Activated naive CD4-positive, alpha-beta T cell treated with anti-CD3 and anti-CD28 coated beads, Interleukin-2, amount 50 U/mL, for 24 hours (primary cell): ENCODE results near the gene TRIO.

Source experiments
- H3K27ac Mint-ChIP-seq: one replicate; pipeline ENCODE4 v1.8.0; 2021; ENCODE audit warnings: mild to moderate bottlenecking, mixed read lengths
- H3K27me3 Mint-ChIP-seq: one replicate; pipeline ENCODE4 v1.8.0; 2021; ENCODE audit warnings: mixed read lengths
- H3K36me3 Mint-ChIP-seq: one replicate; pipeline ENCODE4 v1.8.0; 2021; ENCODE audit warnings: mixed read lengths
- H3K4me1 Mint-ChIP-seq: one replicate; pipeline ENCODE4 v1.8.0; 2021; ENCODE audit warnings: mixed read lengths
- H3K4me3 Mint-ChIP-seq: one replicate; pipeline ENCODE4 v1.8.0; 2021; ENCODE audit warnings: mild to moderate bottlenecking, mixed read lengths
- H3K9me3 Mint-ChIP-seq: one replicate; pipeline ENCODE4 v1.8.0; 2021; ENCODE audit warnings: mixed read lengths

Gene TRIO

DNA sequence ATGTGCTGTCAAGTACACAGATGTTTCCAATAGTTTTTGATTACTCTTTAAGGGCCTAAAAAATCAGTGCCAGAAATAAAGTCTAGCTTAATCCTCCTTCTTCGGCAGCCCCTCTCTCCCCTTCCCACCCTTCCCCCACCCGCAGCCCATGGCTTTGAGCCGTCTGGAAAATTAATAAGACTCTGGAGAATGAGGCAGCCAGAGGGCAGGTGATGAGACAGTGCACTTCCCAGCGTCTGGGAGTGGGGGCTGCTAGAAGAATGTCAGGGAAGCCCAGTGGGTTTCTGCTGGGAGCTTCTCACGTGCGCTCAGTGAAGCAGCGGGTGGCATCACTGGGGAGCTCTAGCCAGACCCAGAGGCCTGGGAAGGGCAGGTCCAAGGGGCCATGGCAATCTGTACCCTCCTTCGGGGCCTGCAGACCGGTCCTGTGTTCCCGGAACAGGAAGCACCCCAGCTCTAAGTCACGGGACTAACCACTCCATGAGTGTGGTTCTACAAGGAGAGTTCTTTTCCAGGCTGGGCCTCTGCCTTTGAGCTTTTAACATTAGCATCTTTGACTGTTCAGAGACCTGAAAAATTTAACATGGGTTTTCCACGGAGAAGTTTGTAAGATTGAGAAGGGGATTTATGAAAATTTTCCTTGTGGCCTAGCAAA, 273.6 kb downstream of the TRIO start:
- Mint-ChIP-seq H3K4me1 (peaks cover 41% of the 10 kb centered on the region), H3K9me3 (no peaks in the 10 kb centered on the region), H3K36me3 (no peaks in the 10 kb centered on the region), H3K27ac (no peak overlapping the region), H3K27me3 (no peaks in the 10 kb centered on the region), H3K4me3 (no peak overlapping the region)

- Mint-ChIP-seq H3K9me3 (no peaks in the 10 kb centered on the region), H3K27me3 (no peaks in the 10 kb centered on the region), H3K4me1 (peaks cover 39% of the 10 kb centered on the region), H3K4me3 (no peak overlapping the region), H3K36me3 (no peaks in the 10 kb centered on the region), H3K27ac (no peak overlapping the region)
Measured at GRCh38 chr5:14417276-14417730, 274.2 kb downstream of the TRIO start.

GRCh38 chr5:14417792-14418765, 274.9 kb downstream of the TRIO start:
- Mint-ChIP-seq H3K27ac (no peak overlapping the region), H3K36me3 (no peaks in the 10 kb centered on the region), H3K9me3 (no peaks in the 10 kb centered on the region), H3K27me3 (no peaks in the 10 kb centered on the region), H3K4me1 (peaks cover 31% of the 10 kb centered on the region), H3K4me3 (no peak overlapping the region)

GRCh38 chr5:14419686-14420085, 276.5 kb downstream of the TRIO start:
- no peaks in the 10 kb centered on the region for H3K36me3 Mint-ChIP-seq
- H3K9me3 Mint-ChIP-seq, result no peaks in the 10 kb centered on the region
- H3K27me3 Mint-ChIP-seq, result no peaks in the 10 kb centered on the region
- peaks cover 15% of the 10 kb centered on the region for H3K4me1 Mint-ChIP-seq
- no peak overlapping the region for H3K27ac Mint-ChIP-seq
- no peak overlapping the region for H3K4me3 Mint-ChIP-seq

DNA sequence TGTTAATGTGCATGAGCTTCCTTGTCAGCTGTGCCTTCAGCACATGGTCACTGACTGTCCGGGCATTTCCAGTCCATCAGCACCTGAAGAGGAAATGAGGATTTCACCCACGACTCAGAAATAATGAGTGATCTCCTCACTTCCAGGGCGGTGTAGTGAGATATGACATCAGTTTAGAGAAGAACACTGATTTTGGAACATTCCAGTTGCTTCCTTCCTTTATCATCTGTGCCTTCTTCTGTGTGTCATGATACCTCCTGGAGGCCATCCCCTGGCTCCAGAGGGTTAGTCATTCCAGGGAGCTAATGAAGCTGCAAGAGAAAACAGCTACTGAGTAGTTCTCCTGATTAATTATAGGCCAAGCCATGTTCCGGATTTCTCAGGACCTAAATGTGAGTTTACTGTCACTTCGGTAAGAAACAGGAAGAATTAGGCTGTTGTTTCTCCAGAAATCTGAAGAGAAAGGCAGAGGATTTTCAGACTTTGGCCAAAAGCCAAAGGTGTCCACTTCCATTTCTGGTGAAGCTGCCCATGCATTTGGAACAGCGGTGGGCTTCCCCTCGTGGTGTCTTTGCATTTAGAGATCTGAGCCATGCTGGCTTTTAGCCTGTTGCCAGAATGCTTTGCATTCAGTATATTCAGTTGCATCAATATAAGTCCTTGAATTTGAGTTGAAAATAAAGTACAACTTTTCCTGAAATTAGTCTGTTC, 277.1 kb downstream of the TRIO start:
- no peak overlapping the region for H3K4me3 Mint-ChIP-seq
- peaks cover 10% of the 10 kb centered on the region for H3K4me1 Mint-ChIP-seq
- H3K27ac Mint-ChIP-seq, result no peak overlapping the region
- no peaks in the 10 kb centered on the region for H3K9me3 Mint-ChIP-seq
- no peaks in the 10 kb centered on the region for H3K27me3 Mint-ChIP-seq
- no peaks in the 10 kb centered on the region for H3K36me3 Mint-ChIP-seq

GRCh38 chr5:14421851-14422250, 278.7 kb downstream of the TRIO start:
- Mint-ChIP-seq H3K36me3 (no peaks in the 10 kb centered on the region), H3K27ac (no peak overlapping the region), H3K27me3 (no peaks in the 10 kb centered on the region), H3K4me1 (no peaks in the 10 kb centered on the region), H3K9me3 (no peaks in the 10 kb centered on the region), H3K4me3 (no peak overlapping the region)

DNA sequence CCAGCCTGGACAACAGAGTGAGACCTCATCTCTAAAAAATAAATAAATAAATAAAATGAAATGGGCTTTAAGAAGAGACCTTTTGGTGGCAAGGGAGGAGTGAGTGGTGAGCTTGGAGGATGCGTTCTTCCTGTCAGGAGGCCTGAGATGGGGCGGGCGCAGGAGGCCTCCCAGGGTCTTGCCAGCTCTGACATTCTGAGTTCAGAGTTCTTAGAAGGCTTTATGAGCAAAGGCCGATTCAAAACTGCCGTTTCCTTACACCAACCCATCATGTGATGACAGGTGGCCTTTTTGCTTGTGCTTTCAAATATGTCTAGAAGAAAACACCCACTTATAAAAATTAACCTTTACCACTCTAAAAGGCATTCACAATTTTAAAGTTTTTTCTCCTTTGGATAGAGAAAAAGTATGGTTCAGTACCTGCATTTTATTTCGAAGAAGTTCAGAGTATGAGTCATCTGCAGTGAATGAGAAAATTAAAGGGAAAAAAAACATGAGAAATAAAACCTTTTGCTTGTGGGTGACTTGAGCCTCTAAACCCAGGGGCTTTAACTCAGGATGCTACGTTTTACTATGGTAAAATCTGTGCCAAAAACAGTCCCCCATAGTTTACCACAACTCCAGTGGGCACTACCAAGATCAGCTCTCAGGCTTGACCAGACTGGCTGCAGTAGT, 281.0 kb downstream of the TRIO start:
- Mint-ChIP-seq H3K9me3 (no peaks in the 10 kb centered on the region), H3K4me3 (no peak overlapping the region), H3K27me3 (no peaks in the 10 kb centered on the region), H3K4me1 (no peaks in the 10 kb centered on the region), H3K36me3 (no peaks in the 10 kb centered on the region), H3K27ac (no peak overlapping the region)

DNA sequence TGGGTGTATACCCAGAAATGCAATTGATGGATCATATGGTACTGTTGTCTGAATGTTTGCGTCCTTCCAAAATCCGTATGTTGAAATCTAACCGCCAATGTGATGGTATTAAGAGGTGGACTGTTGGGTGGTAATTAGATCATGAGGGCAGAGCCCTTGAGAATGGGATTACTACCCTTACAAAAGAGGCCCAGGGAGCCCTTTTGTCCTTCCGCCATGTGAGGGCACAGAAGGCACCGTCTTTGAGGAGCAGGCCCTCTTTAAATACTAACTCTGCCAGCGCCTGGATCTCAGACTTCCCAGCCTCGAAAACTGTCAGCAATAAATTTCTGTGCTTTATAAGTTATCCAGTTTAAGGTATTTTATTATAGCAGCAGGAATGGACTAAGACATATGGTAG, 282.4 kb downstream of the TRIO start:
- H3K36me3 Mint-ChIP-seq, result no peaks in the 10 kb centered on the region
- H3K4me1 Mint-ChIP-seq, result no peaks in the 10 kb centered on the region
- no peak overlapping the region for H3K4me3 Mint-ChIP-seq
- no peaks in the 10 kb centered on the region for H3K27me3 Mint-ChIP-seq
- H3K27ac Mint-ChIP-seq, result no peak overlapping the region
- no peaks in the 10 kb centered on the region for H3K9me3 Mint-ChIP-seq

- Mint-ChIP-seq H3K4me3 (no peak overlapping the region), H3K27me3 (no peaks in the 10 kb centered on the region), H3K4me1 (no peaks in the 10 kb centered on the region), H3K9me3 (no peaks in the 10 kb centered on the region), H3K36me3 (no peaks in the 10 kb centered on the region), H3K27ac (no peak overlapping the region)
Measured at GRCh38 chr5:14426521-14426920, 283.4 kb downstream of the TRIO start.

DNA sequence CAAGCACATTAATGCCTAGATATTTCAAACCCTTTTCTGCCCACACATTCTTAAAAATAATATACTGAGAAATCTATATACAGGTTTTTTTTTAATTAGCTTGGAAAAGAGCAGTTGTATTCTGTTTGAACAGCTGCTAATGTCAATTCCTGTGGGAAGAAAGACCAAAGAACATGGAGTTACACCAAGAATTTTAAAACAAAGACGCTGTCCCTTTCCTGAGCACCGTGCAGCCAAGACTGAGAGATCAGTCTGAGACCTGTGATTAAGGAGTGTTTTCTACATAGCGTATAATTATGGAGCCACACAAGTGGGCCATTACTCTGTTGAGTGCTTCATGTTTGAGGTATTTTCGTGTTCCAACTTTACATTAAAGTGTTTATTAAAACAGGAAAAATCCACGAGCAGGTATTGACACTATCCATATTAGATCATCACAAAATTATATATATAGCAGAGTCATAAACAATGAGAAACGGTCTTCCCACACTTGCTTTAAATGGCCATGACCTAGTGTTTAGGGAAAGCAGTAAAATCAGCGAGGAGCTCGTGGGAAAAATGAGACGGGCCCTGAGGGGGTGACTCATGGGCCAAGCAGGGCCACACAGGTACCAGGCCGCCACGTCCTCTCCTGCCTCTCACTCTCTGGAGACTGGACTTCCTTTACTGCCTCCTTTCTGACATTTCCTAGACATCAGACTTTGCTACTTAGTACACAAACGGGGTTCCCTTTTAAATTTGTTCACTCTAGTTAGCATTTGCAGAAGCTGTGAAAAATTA, 285.4 kb downstream of the TRIO start:
- no peaks in the 10 kb centered on the region for H3K4me1 Mint-ChIP-seq
- H3K36me3 Mint-ChIP-seq, result no peaks in the 10 kb centered on the region
- no peaks in the 10 kb centered on the region for H3K27me3 Mint-ChIP-seq
- no peak overlapping the region for H3K4me3 Mint-ChIP-seq
- no peaks in the 10 kb centered on the region for H3K9me3 Mint-ChIP-seq
- H3K27ac Mint-ChIP-seq, result no peak overlapping the region

GRCh38 chr5:14429101-14430050, 286.2 kb downstream of the TRIO start:
- Mint-ChIP-seq H3K27me3 (no peaks in the 10 kb centered on the region), H3K4me1 (no peaks in the 10 kb centered on the region), H3K9me3 (no peaks in the 10 kb centered on the region), H3K36me3 (no peaks in the 10 kb centered on the region), H3K4me3 (no peak overlapping the region), H3K27ac (no peak overlapping the region)

DNA sequence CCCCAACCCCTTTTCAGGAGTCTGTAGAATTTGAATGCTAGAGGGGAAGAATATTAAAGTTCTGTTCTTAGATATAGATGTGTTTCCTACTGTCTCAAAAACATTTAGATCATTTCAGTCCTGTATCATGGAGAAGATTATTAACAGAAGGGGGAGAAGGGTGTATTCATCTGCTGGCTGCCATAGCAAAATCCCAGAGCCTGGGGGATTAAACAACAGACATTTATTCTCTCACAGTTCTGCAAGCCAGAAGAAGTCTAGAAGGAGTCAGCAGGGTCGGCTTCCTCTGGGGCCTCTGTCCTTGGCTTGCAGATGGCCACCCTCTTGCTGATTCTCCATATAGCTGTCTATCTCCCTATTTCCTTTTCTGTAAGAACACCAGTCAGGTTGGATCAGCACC, 288.4 kb downstream of the TRIO start:
- peaks cover 4% of the 10 kb centered on the region for H3K9me3 Mint-ChIP-seq
- no peaks in the 10 kb centered on the region for H3K27me3 Mint-ChIP-seq
- H3K4me3 Mint-ChIP-seq, result no peak overlapping the region
- H3K36me3 Mint-ChIP-seq, result no peaks in the 10 kb centered on the region
- no peaks in the 10 kb centered on the region for H3K4me1 Mint-ChIP-seq
- H3K27ac Mint-ChIP-seq, result no peak overlapping the region

DNA sequence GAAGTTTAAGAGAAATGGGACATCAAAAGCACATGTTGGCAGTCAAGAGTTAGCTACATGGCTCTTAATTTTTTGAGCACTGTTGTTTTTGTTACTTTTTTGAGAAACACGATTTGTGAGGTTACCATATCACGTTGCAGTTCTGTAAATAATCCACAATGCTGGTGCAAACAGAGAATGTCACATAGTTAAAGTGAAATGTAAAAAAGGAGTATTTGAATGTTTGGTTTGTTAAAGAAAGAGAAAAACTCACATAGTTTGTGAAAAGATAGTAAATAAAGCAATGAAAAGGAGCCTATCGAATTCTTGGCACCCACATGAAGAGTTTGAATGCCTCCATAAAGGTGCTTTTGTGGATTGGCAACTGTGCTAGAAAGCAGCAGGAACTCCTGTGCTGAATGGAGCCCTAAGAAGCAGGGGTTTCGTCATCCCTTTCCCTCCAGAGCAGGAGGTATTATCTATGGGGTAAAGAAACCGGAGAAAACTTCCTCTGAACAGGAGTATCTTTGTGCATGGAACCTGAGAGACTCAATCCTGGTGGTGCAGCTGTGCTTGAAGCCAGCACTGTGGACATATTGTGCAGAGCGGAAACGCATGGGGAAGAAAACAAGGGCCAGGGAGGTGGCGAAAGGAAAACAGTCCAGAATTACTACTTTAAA, 289.9 kb downstream of the TRIO start:
- Mint-ChIP-seq H3K36me3 (no peaks in the 10 kb centered on the region), H3K27ac (no peak overlapping the region), H3K4me3 (no peak overlapping the region), H3K27me3 (no peaks in the 10 kb centered on the region), H3K9me3 (peaks cover 4% of the 10 kb centered on the region), H3K4me1 (peaks cover 2% of the 10 kb centered on the region)
